Activated naive CD4-positive, alpha-beta T cell treated with anti-CD3 and anti-CD28 coated beads for 36 hours (primary cell): Measurements from ENCODE around the gene OSBPL5. TPM values are rescaled to one million over a fixed set of nuclear protein-coding genes. Genes with fewer than 3 reads are reported as not detected.

Experiments used
- CTCF ChIA-PET: fragments of 350-600 bp; sonication (Branson Sonifier 250); formaldehyde crosslinking; loops from one replicate; lab custom pipeline; 2021; ENCODE audit warnings: antibody characterized with exemption; lab: Charles Lee
- DNase-seq: peaks from one replicate; pipeline ENCODE4 v3.0.0-alpha.2; 2020
- H3K27ac Mint-ChIP-seq: one replicate; pipeline ENCODE4 v1.8.0; 2021; ENCODE audit warnings: mild to moderate bottlenecking, mixed read lengths
- H3K27me3 Mint-ChIP-seq: one replicate; pipeline ENCODE4 v1.8.0; 2021; ENCODE audit warnings: low read depth, mixed read lengths
- H3K36me3 Mint-ChIP-seq: one replicate; pipeline ENCODE4 v1.8.0; 2021; ENCODE audit warnings: low read depth, mixed read lengths
- H3K4me1 Mint-ChIP-seq: one replicate; pipeline ENCODE4 v1.8.0; 2021; ENCODE audit warnings: low read depth, mixed read lengths
- H3K4me3 Mint-ChIP-seq: one replicate; pipeline ENCODE4 v1.8.0; 2021; ENCODE audit warnings: mild to moderate bottlenecking, moderate library complexity, mixed read lengths
- H3K9me3 Mint-ChIP-seq: one replicate; pipeline ENCODE4 v1.8.0; 2021; ENCODE audit warnings: mixed read lengths
- intact Hi-C: fragments of 100-400 bp; cut with micrococcal nuclease; formaldehyde crosslinking; loops from one replicate; pipeline ENCODE4 v1.15.1; 2023
- total RNA-seq, 2 experiments: library from RNA; stranded (reverse); gene quantifications; one replicate each; pipeline ENCODE4 v1.2.3, GENCODE V29; 2021

The OSBPL5 gene
- total RNA-seq, 2 experiments from 2014 or later: 3.5 to 3.9 TPM

DNA sequence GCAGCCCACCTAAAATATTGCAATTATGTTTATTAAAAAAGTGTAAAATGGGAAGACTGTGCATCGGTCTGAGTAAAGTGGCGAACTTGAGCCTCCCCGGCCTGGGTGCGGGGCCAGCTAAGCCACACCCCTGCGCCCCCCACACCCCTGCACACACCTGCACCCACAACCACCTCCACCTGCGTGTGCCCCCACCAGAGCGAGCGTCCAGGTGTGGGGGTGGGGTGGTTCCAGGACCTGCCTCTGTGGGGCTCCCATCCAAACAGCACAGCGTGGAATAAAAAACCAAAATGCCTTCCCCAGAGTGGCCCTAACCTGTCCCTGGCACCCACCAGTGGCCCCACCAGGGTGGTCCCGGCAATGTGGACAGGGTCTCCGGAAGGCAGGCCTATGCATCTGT lies 77.7 kb downstream of the OSBPL5 start:
- CTCF ChIA-PET: no interaction called here

GRCh38 chr11:3086671-3087150 lies 78.4 kb downstream of the OSBPL5 start:
- Mint-ChIP-seq H3K36me3 (no peaks in the 10 kb centered on the region), H3K4me3 (no peak overlapping the region), H3K4me1 (no peaks in the 10 kb centered on the region), H3K9me3 (no peaks in the 10 kb centered on the region), H3K27me3 (no peaks in the 10 kb centered on the region), H3K27ac (no peak overlapping the region)
- DNase-seq: no peak
- intact Hi-C loops: no loop called here
- CTCF ChIA-PET: interaction anchor here (1.1 kb wide), 1 partner anchor 8 kb away, joined by 5 read pairs; no protein-coding TSS in a partner anchor

More for the DNA sequence above, 77.7 kb downstream of the OSBPL5 start:
- Mint-ChIP-seq H3K9me3 (no peaks in the 10 kb centered on the region), H3K4me1 (no peaks in the 10 kb centered on the region), H3K27me3 (no peaks in the 10 kb centered on the region), H3K27ac (no peak overlapping the region), H3K36me3 (no peaks in the 10 kb centered on the region), H3K4me3 (no peak overlapping the region)
- DNase-seq: no peak
- intact Hi-C loops: no loop called here

DNA sequence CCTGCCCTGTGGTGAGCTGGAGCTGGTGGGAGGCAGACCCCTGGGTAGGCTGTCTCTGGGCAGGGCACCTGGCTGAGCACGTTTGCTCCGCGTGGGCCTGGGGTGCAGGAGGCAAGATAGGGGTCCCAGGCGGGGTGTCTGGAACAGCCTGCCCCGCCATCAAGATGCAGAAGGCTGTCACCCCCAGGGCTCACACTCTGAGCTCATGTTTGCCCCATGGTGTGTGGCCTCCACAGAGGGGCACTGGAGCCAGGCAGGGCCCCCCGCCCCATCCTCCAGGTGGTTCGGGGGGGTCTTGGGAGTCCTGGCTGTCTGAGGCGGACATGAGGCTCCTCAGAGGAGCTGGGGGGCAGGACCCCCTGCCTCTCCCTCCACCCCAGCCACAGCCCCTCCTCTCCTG lies 79.0 kb downstream of the OSBPL5 start:
- no peak overlapping the region for H3K27ac Mint-ChIP-seq
- no peak for DNase-seq
- no peaks in the 10 kb centered on the region for H3K36me3 Mint-ChIP-seq
- H3K4me3 Mint-ChIP-seq: no peak overlapping the region
- no peaks in the 10 kb centered on the region for H3K4me1 Mint-ChIP-seq
- H3K27me3 Mint-ChIP-seq: no peaks in the 10 kb centered on the region
- intact Hi-C loops: no loop called here
- CTCF ChIA-PET: interaction anchor here (1.1 kb wide), 1 partner anchor 8 kb away, joined by 5 read pairs; no protein-coding TSS in a partner anchor
- H3K9me3 Mint-ChIP-seq: no peaks in the 10 kb centered on the region

GRCh38 chr11:3085052-3085451 lies 80.1 kb downstream of the OSBPL5 start:
- Mint-ChIP-seq H3K27me3 (no peaks in the 10 kb centered on the region), H3K4me3 (no peak overlapping the region), H3K9me3 (no peaks in the 10 kb centered on the region), H3K4me1 (no peaks in the 10 kb centered on the region), H3K27ac (no peak overlapping the region), H3K36me3 (no peaks in the 10 kb centered on the region)
- CTCF ChIA-PET: no interaction called here
- intact Hi-C loops: no loop called here
- no peak for DNase-seq

DNA sequence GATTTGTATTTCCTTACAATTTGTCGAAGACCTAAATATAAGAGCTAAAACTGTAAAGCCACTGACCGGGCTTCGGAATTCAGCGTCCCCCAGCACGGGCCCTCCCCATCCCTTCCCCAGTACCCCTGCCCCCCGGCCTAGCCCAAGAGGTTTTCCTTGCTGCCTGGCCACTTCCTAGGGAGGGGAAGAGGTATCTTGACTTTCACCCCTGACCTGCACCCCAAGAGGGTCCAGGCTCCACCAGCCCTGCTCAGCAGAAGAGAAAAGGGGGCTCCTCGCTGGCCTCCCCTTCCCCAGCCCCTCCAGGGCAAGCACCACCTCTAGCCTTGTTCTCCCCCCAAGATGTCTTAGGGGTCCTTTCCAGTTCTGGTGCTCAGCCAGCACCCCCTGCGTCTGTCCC lies 81.8 kb downstream of the OSBPL5 start:
- intact Hi-C loops: no loop called here
- Mint-ChIP-seq H3K4me1 (no peaks in the 10 kb centered on the region), H3K36me3 (no peaks in the 10 kb centered on the region), H3K27me3 (no peaks in the 10 kb centered on the region), H3K27ac (no peak overlapping the region), H3K9me3 (no peaks in the 10 kb centered on the region), H3K4me3 (no peak overlapping the region)
- CTCF ChIA-PET: no interaction called here
- DNase-seq: no peak

GRCh38 chr11:3081386-3081751 lies 83.7 kb downstream of the OSBPL5 start:
- no peaks in the 10 kb centered on the region for H3K27me3 Mint-ChIP-seq
- no peaks in the 10 kb centered on the region for H3K9me3 Mint-ChIP-seq
- no peak for DNase-seq
- H3K4me3 Mint-ChIP-seq: no peak overlapping the region
- no peaks in the 10 kb centered on the region for H3K4me1 Mint-ChIP-seq
- H3K27ac Mint-ChIP-seq: no peak overlapping the region
- CTCF ChIA-PET: interaction anchor here (0.6 to 1.9 kb wide), 3 partner anchors 10 to 134 kb away, joined by 3 to 7 read pairs (median 3); no protein-coding TSS in a partner anchor
- intact Hi-C loops: no loop called here
- H3K36me3 Mint-ChIP-seq: no peaks in the 10 kb centered on the region

DNA sequence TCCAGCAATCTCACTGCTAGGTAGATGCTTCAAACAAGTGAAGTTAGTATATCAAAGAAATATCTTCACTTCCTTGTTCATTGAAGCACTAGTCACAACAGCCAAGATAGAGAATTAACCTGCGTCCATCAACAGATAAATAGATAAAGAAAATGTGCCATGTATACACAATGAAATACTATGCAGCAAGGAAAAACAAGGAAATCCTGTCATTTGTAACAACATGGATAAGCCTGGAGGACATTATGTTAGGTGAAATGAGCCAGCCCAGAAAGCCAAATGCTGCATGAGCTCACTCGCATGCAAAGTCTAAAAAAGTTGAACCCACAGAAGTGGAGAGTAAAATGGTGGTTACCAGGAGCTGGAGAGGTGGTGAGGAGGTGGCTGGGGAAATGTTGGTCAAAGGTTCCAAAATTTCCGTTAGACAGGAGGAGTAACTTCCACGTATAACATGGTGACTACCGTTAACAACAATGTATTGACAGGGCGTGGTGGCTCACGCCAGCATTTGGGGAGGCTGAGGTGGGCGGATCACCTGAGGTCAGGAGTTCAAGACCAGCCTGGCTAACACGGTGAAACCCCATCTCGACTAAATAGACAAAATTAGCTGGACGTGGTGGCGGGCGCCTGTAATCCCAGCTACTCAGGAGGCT lies 84.3 kb downstream of the OSBPL5 start:
- Mint-ChIP-seq H3K4me3 (no peak overlapping the region), H3K4me1 (no peaks in the 10 kb centered on the region), H3K27ac (no peak overlapping the region), H3K36me3 (no peaks in the 10 kb centered on the region), H3K9me3 (no peaks in the 10 kb centered on the region), H3K27me3 (no peaks in the 10 kb centered on the region)
- DNase-seq: no peak
- intact Hi-C loops: no loop called here
- CTCF ChIA-PET: interaction anchor here (0.6 to 1.9 kb wide), 3 partner anchors 11 to 134 kb away, joined by 3 to 7 read pairs (median 3); no protein-coding TSS in a partner anchor

DNA sequence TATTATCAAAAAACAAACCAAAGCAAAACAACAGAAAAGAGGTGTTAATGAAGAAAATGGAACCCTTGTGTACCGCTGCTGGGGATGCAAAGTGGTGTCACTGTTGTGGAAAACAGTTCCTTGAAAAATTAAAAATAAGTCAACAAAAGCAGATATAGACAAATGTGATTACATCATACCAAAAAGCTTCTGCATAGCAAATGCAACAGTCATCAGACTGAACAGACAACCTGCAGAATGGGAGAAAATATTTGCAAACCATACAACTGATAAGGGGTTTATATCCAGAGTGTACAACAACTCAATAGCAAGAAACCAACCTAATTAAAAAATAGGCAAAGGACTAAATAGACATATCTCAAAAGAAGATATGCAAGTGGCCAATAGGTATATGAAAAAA lies 85.0 kb downstream of the OSBPL5 start:
- Mint-ChIP-seq H3K4me1 (no peaks in the 10 kb centered on the region), H3K9me3 (no peaks in the 10 kb centered on the region), H3K36me3 (no peaks in the 10 kb centered on the region), H3K4me3 (no peak overlapping the region), H3K27me3 (no peaks in the 10 kb centered on the region), H3K27ac (no peak overlapping the region)
- no peak for DNase-seq
- intact Hi-C loops: no loop called here
- CTCF ChIA-PET: interaction anchor here (1.9 kb wide), 1 partner anchor 10 kb away, joined by 8 read pairs; no protein-coding TSS in a partner anchor

DNA sequence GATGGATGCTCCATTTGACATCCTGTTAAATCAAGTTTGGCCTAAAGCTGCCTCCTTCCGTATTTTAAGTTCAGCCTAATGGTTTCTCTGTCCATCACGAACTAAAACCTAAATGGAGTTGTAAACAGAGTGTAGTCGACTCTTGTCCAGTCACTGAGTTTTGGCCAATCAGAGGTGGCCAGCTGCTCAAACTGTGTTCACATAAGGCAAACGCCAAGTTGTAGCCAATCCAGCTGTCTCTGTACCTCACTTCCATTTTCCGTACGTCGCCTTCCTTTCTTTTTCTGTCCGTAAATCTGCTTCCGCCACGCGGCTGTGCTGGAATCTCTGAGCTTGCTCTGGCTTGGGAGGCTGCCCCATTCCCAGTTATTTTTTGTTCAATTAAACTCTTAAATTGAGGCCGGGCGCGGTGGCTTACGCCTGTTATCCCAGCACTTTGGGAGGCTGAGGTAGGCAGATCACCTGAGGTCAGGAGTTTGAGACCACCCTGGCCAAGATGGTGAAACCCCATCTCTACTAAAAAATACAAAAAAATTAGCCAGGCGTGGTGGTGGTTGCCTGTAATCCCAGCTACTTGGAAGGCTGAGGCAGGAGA lies 87.2 kb downstream of the OSBPL5 start:
- Mint-ChIP-seq H3K27me3 (no peaks in the 10 kb centered on the region), H3K36me3 (no peaks in the 10 kb centered on the region), H3K4me1 (no peaks in the 10 kb centered on the region), H3K4me3 (no peak overlapping the region), H3K9me3 (no peaks in the 10 kb centered on the region), H3K27ac (no peak overlapping the region)
- DNase-seq: no peak
- CTCF ChIA-PET: interaction anchor here (0.9 kb wide), 1 partner anchor 546 kb away, joined by 4 read pairs; no protein-coding TSS in a partner anchor
- intact Hi-C loops: no loop called here

DNA sequence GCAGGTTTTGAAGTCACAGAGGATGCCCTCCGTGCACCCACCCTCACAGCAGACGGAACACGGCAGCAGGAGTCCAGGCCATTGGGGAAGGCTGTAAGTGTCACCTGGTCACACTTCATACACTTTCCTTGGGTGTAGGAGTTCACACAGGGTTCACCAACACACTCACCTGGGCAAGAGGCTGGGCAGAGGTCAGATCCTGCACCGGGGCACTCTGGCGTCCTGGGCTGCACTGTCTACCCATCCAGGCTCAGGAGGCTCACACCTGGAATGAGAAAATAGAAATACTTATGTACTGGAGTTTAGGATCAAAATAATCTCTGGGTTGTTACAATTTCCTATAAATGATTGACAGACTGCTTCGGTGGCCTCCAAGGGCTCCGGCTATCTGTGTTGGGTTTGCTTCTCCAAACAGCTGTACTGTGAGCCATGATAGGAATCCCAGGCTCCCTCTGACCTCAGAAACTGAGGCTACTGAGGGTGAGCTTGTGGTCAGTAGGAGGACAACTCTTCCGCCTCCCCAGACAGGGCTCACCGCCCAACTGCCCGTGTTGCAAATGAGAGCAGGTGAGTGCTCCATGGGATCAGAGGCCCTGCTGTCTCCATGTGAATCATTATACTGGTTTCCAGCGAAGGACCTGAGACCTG lies 87.8 kb downstream of the OSBPL5 start:
- no peaks in the 10 kb centered on the region for H3K9me3 Mint-ChIP-seq
- H3K4me3 Mint-ChIP-seq: no peak overlapping the region
- DNase-seq: no peak
- H3K27me3 Mint-ChIP-seq: no peaks in the 10 kb centered on the region
- CTCF ChIA-PET: no interaction called here
- H3K36me3 Mint-ChIP-seq: no peaks in the 10 kb centered on the region
- intact Hi-C loops: no loop called here
- H3K27ac Mint-ChIP-seq: no peak overlapping the region
- no peaks in the 10 kb centered on the region for H3K4me1 Mint-ChIP-seq

GRCh38 chr11:3074912-3075589 lies 90.1 kb downstream of the OSBPL5 start:
- no peak overlapping the region for H3K27ac Mint-ChIP-seq
- H3K9me3 Mint-ChIP-seq: no peaks in the 10 kb centered on the region
- no peaks in the 10 kb centered on the region for H3K27me3 Mint-ChIP-seq
- no peak overlapping the region for H3K4me3 Mint-ChIP-seq
- DNase-seq: no peak
- no peaks in the 10 kb centered on the region for H3K4me1 Mint-ChIP-seq
- intact Hi-C loops: no loop called here
- CTCF ChIA-PET: interaction anchor here (1.0 to 1.1 kb wide), 2 partner anchors 17 to 28 kb away, joined by 3 to 4 read pairs; no protein-coding TSS in a partner anchor
- no peaks in the 10 kb centered on the region for H3K36me3 Mint-ChIP-seq

DNA sequence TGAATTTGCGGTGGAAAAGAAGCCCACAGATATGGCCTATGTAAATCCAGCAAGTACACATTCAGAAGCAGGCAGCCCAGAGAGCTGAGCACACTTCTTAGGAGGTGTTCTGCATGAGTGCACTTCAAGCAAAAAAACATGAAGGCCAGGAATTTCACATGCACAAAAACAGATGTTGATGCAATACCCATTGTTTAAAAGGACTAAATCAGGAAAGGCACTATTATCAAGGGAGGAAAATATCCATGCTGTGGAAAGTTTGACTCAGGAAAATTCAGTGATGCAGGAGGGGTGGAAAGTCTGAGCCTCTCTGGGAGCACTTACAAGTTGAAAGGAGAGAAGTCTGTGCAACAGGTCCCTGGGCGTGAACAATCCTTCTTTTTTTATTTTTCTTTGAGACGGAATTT lies 92.1 kb downstream of the OSBPL5 start:
- Mint-ChIP-seq H3K36me3 (no peaks in the 10 kb centered on the region), H3K27ac (no peak overlapping the region), H3K4me1 (no peaks in the 10 kb centered on the region), H3K9me3 (no peaks in the 10 kb centered on the region), H3K27me3 (no peaks in the 10 kb centered on the region), H3K4me3 (no peak overlapping the region)
- DNase-seq: no peak
- CTCF ChIA-PET: no interaction called here
- intact Hi-C loops: no loop called here
